Gastrocnemius medialis (tissue), 4 donors: Measurements from ENCODE around the gene HLX. TPM values are rescaled to one million over a fixed set of nuclear protein-coding genes. Genes with fewer than 3 reads are reported as not detected.

Experiments used
- ATAC-seq, 2 donors: fragments of 150-250 bp; one replicate each; pipeline ENCODE4 v1.9.1; 2016
- DNase-seq, 2 donors: peaks; one replicate each; pipeline ENCODE4 v3.0.0-alpha.2; 2019
- H3K27ac ChIP-seq, 4 donors: fragments of 200-600 bp; sonication (generic); 1 replicate in 1 of 4; 2 replicates in 3 of 4; pipeline ENCODE4 v1.5.1; 2016 to 2018; ENCODE audit warnings: mild to moderate bottlenecking in 2 of 4, moderate library complexity in 1 of 4
- H3K27me3 ChIP-seq, 3 donors: fragments of 200-600 bp; sonication (generic) in 2 of 3; 1 replicate in 1 of 3; 2 replicates in 2 of 3; pipeline versions ENCODE4 v1.5.1 to v1.6.0; 2016 to 2019; ENCODE audit warnings: mild to moderate bottlenecking in 1 of 3, moderate library complexity in 1 of 3
- H3K36me3 ChIP-seq, 2 donors: fragments of 200-600 bp; sonication (generic) in 1 of 2; one replicate each; pipeline ENCODE4 v1.5.1; 2017 to 2018
- H3K4me1 ChIP-seq, 2 donors: fragments of 200-600 bp; sonication (generic) in 1 of 2; one replicate each; pipeline ENCODE4 v1.5.1; 2016 to 2017; ENCODE audit warnings: mild to moderate bottlenecking in 2 of 2
- H3K4me3 ChIP-seq, 4 donors: fragments of 200-600 bp; sonication (generic) in 3 of 4; 1 replicate in 1 of 4; 2 replicates in 3 of 4; pipeline ENCODE4 v1.5.1; 2016 to 2019; ENCODE audit warnings: mild to moderate bottlenecking in 2 of 4
- H3K9me3 ChIP-seq, 3 donors: fragments of 200-600 bp; sonication (generic) in 2 of 3; 1 replicate in 1 of 3; 2 replicates in 2 of 3; pipeline ENCODE4 v1.5.1; 2016 to 2019
- POLR2A ChIP-seq, 2 donors: fragments of 450-650 bp; IDR thresholded peaks; one replicate each; pipeline ENCODE4 v1.6.1; 2017; ENCODE audit warnings: antibody characterized with exemption in 2 of 2, mild to moderate bottlenecking in 2 of 2, moderate library complexity in 2 of 2
- in situ Hi-C, 4 donors: fragments of 200-750 bp; cut with MboI; loops; one replicate each; pipeline versions ENCODE4 v1.15.0 to v1.8.0; 2017; ENCODE audit warnings: low sequenced_read_pairs in 4 of 4
- intact Hi-C: fragments of 100-400 bp; cut with DNase I; formaldehyde crosslinking; loops from one replicate; pipeline ENCODE4 v1.15.1; 2023; ENCODE audit warnings: low total_unique reads
- total RNA-seq, 4 donors: library from RNA; depleted of rRNA; stranded (reverse); fragments of >200 nt; gene quantifications; one replicate each; pipeline versions ENCODE4 v1.1.0 to v1.2.3, GENCODE V29; 2016
- TF ChIP-seq, protein P1 (sequence below), 5 experiments: fragments of 450-650 bp in 3 of 5; fragments of 200-600 bp in 2 of 5; sonication (generic) in 2 of 5; IDR thresholded peaks in 4 of 5; conservative IDR thresholded peaks in 1 of 5; 1 replicate in 4 of 5; 2 replicates in 1 of 5; pipeline ENCODE4 v1.5.1; 2016 to 2019; ENCODE audit warnings: antibody characterized with exemption in 5 of 5, mild to moderate bottlenecking in 3 of 5, moderate library complexity in 3 of 5

HLX gene
- total RNA-seq, 4 donors from 2014 or later = 3.5 to 8.3 (median 6.4) TPM

DNA sequence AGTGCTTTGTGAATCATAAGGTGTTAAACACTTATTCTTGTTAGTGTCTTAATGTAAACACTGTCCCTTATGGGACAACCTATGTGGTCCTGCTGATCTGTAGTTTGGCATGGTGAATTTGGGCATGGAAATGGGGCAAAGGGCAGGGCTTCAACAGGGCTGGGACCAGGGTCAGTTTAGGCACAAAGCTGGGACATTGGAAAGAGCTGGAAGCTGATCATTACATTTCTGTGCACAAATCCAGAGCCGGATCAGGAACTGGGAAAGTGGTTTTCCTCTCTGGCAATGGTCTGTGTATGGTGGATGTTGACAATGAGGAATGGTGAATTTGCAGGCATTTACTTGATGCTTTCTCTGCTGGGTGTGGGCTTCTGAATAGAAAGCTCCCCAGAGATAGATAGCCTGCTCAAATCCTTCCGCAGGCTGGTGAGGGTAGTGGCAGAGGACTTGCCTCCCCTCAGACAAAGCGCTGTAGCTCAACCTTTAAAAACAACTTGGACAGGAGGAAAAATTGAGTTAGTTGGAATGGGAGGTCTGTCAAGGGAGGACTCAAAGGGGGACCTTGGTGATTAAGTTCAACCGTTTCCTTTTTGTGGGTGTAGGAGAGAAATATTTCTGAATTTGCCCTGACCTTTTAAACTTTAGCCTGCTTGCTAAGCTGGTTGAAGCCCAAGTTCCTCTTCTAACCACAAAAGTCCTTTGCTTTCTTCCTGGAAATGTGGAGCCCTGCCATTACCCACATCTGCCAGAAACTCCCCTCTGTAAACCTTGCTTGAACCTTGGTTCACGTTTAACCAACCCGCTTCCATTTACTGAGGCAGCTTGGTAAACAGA is 35.3 kb downstream of the HLX start:
- intact Hi-C loops = no loop called here

DNA sequence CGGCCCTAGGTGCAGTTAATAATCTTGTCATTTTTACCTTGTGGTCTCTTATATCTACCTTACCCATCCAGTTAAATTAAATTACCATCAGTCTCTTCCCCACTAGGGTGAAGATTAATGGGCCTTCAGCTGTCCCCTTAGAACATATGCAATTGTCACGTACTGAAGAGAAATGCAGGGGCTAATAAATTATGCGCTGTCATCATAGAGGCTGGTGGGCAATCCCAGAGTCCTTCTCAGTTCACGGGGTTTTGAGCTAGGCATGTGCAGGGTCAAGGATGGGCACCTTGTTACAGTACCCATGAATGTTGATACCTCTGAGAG is 35.8 kb downstream of the HLX start:
- Histone ChIP-seq H3K36me3 (no peaks in the 10 kb centered on the region), H3K9me3 (no peaks in the 10 kb centered on the region), H3K27me3 (no peaks in the 10 kb centered on the region), H3K4me1 (peaks cover 0 to 11% of the 10 kb centered on the region in 2 donors), H3K27ac (no peak overlapping the region), H3K4me3 (no peak overlapping the region)
- TF ChIP-seq, protein P1, sequence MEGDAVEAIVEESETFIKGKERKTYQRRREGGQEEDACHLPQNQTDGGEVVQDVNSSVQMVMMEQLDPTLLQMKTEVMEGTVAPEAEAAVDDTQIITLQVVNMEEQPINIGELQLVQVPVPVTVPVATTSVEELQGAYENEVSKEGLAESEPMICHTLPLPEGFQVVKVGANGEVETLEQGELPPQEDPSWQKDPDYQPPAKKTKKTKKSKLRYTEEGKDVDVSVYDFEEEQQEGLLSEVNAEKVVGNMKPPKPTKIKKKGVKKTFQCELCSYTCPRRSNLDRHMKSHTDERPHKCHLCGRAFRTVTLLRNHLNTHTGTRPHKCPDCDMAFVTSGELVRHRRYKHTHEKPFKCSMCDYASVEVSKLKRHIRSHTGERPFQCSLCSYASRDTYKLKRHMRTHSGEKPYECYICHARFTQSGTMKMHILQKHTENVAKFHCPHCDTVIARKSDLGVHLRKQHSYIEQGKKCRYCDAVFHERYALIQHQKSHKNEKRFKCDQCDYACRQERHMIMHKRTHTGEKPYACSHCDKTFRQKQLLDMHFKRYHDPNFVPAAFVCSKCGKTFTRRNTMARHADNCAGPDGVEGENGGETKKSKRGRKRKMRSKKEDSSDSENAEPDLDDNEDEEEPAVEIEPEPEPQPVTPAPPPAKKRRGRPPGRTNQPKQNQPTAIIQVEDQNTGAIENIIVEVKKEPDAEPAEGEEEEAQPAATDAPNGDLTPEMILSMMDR (IDR thresholded peaks at IDR 0.05 in 4 of 5, conservative IDR thresholded peaks at IDR 0.05 in 1 of 5) = no peak
- no peak for TF ChIP-seq POLR2A (IDR thresholded peaks at IDR 0.05)
- intact Hi-C loops (no loop called here), in situ Hi-C loops (no loop called here)
- DNase-seq = no peak
- no peak for ATAC-seq

More for the DNA sequence above, 35.3 kb downstream of the HLX start:
- Histone ChIP-seq H3K36me3 (no peaks in the 10 kb centered on the region), H3K27ac (no peak overlapping the region), H3K27me3 (no peaks in the 10 kb centered on the region), H3K4me1 (peaks cover 0 to 11% of the 10 kb centered on the region in 2 donors), H3K9me3 (no peaks in the 10 kb centered on the region), H3K4me3 (no peak overlapping the region)
- no peak for TF ChIP-seq POLR2A (IDR thresholded peaks at IDR 0.05)
- TF ChIP-seq, protein P1 (IDR thresholded peaks at IDR 0.05 in 4 of 5, conservative IDR thresholded peaks at IDR 0.05 in 1 of 5) = no peak
- DNase-seq (no peak), ATAC-seq (no peak)
- in situ Hi-C loops = no loop called here

DNA sequence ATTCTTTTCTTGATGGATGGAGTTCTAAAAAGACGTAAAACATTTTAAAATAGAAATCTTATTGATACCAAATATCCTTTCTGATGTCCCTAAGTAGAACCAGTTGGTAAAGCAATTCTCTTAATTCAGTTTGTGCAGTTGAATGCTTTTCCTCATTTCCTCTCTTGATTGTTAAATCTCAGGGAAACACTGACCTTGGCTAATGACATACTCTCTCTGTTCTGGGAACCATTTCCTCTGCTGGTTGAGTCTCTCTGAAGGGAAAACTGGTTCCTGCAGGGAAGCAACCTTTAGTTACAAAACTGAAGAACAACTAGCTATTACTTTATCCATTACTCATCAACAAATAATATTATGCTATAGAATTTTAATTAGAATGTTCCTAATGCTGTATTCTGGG is 36.7 kb downstream of the HLX start:
- TF ChIP-seq, protein P1 (IDR thresholded peaks at IDR 0.05 in 4 of 5, conservative IDR thresholded peaks at IDR 0.05 in 1 of 5) = no peak
- TF ChIP-seq POLR2A (IDR thresholded peaks at IDR 0.05) = no peak
- no peak for DNase-seq
- H3K4me1 ChIP-seq = peaks cover 0 to 11% of the 10 kb centered on the region in 2 donors
- H3K27me3 ChIP-seq = no peaks in the 10 kb centered on the region
- intact Hi-C loops = no loop called here
- no peak overlapping the region for H3K27ac ChIP-seq
- in situ Hi-C loops = no loop called here
- H3K9me3 ChIP-seq = no peaks in the 10 kb centered on the region
- no peaks in the 10 kb centered on the region for H3K36me3 ChIP-seq
- ATAC-seq = no peak
- no peak overlapping the region for H3K4me3 ChIP-seq

DNA sequence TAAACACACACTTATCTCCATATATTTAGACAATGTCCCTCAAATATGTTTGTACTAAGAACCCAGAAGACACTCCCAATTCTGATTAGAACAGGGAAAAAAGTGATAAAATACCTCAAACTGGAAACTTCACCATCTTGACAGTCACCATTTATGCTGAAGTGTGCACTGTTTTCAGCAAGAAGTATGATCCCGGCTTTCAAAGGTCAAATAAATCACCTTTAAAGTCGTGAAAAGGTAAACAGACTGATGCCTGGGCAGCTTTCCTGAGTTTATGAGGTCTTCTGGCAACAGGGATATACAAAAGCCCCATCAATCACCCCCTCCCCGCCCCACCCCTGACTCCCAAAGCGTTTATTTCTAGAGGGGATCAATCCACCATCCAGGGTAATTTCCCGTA is 37.9 kb downstream of the HLX start:
- no peak for TF ChIP-seq POLR2A (IDR thresholded peaks at IDR 0.05)
- TF ChIP-seq, protein P1 (IDR thresholded peaks at IDR 0.05 in 4 of 5, conservative IDR thresholded peaks at IDR 0.05 in 1 of 5) = no peak
- DNase-seq = no peak
- Histone ChIP-seq H3K4me1 (peaks cover 0 to 11% of the 10 kb centered on the region in 2 donors), H3K36me3 (no peaks in the 10 kb centered on the region), H3K27me3 (no peaks in the 10 kb centered on the region), H3K27ac (no peak overlapping the region), H3K4me3 (no peak overlapping the region), H3K9me3 (no peaks in the 10 kb centered on the region)
- in situ Hi-C loops = no loop called here
- ATAC-seq = no peak
- intact Hi-C loops = no loop called here
